Stimulated activated naive CD8-positive, alpha-beta T cell treated with anti-CD3 and anti-CD28 coated beads, Interleukin-15, amount 100 ng/mL, for 72 hours (primary cell): ENCODE measurements around the gene NKD1.
A peak's percentile ranks its signal among the peaks of the same experiment; 100 is the strongest.
"Not testable (repeated sequence)": the region's sequence is repeated elsewhere in the genome, so short reads cannot be mapped to it uniquely, and the experiment has no call there.

ENCODE experiments used
- ATAC-seq: fragments of 150-1000 bp; cut with Tn5 transposase; 2 replicates; pipeline ENCODE4 v1.10.0; 2021; ENCODE audit warnings: mild to moderate bottlenecking, moderate library complexity
- DNase-seq, 2 donors: peaks; one replicate each; pipeline ENCODE4 v3.0.0; 2021 to 2022
- H3K27ac Mint-ChIP-seq, 2 donors: one replicate each; pipeline ENCODE4 v1.8.0; 2022; ENCODE audit warnings: mild to moderate bottlenecking in 2 of 2, mixed read lengths in 2 of 2, moderate library complexity in 2 of 2
- H3K27me3 Mint-ChIP-seq: one replicate; pipeline ENCODE4 v1.8.0; 2022; ENCODE audit warnings: mixed read lengths
- H3K4me1 Mint-ChIP-seq: one replicate; pipeline ENCODE4 v1.8.0; 2022; ENCODE audit warnings: mild to moderate bottlenecking, mixed read lengths
- H3K4me3 Mint-ChIP-seq, 2 donors: one replicate each; pipeline ENCODE4 v1.8.0; 2022; ENCODE audit warnings: mild to moderate bottlenecking in 2 of 2, mixed read lengths in 2 of 2, moderate library complexity in 1 of 2
- H3K9me3 Mint-ChIP-seq, 2 donors: one replicate each; pipeline ENCODE4 v1.8.0; 2022; ENCODE audit warnings: mixed read lengths in 2 of 2

The NKD1 gene

GRCh38 chr16:50548125-50548908 is at the start of gene NKD1:
Gene NKD1 (plus strand): TSS chr16:50548396. CDS start chr16:50548554, 158 bp downstream.
- peak within 1 kb of the TSS; percentile 93 to 98 for H3K4me3 Mint-ChIP-seq
- H3K4me1 Mint-ChIP-seq = peaks cover 30% of the 10 kb centered on the region
- peak within 1 kb of the TSS; percentile 79 to 85 for H3K27ac Mint-ChIP-seq
- ATAC-seq (peak; percentile 85), DNase-seq (peak; percentile 62 to 69)
- H3K27me3 Mint-ChIP-seq = peaks cover 29% of the 10 kb centered on the region
- peaks cover 12 to 13% of the 10 kb centered on the region in 2 donors for H3K9me3 Mint-ChIP-seq

- H3K27me3 Mint-ChIP-seq = no peaks in the 10 kb centered on the region
- H3K9me3 Mint-ChIP-seq = peaks cover 0 to 7% of the 10 kb centered on the region in 2 donors
- no peak for DNase-seq
- no peak for ATAC-seq
- no peak overlapping the region for H3K4me3 Mint-ChIP-seq
- H3K27ac Mint-ChIP-seq = no peak overlapping the region
- H3K4me1 Mint-ChIP-seq = no peaks in the 10 kb centered on the region
Observed at GRCh38 chr16:50498431-50499155, 49.6 kb upstream of the NKD1 start.

GRCh38 chr16:50499254-50499653 is 48.9 kb upstream of the NKD1 start:
- no peak for DNase-seq
- no peaks in the 10 kb centered on the region for H3K4me1 Mint-ChIP-seq
- no peak overlapping the region for H3K27ac Mint-ChIP-seq
- ATAC-seq = no peak
- no peak overlapping the region for H3K4me3 Mint-ChIP-seq
- no peaks in the 10 kb centered on the region for H3K27me3 Mint-ChIP-seq
- H3K9me3 Mint-ChIP-seq = peaks cover 0 to 7% of the 10 kb centered on the region in 2 donors

GRCh38 chr16:50500171-50500874 is 47.9 kb upstream of the NKD1 start:
- ATAC-seq (no peak), DNase-seq (no peak)
- Mint-ChIP-seq H3K4me3 (no peak overlapping the region), H3K27ac (no peak overlapping the region), H3K9me3 (peaks cover 0 to 4% of the 10 kb centered on the region in 2 donors), H3K27me3 (no peaks in the 10 kb centered on the region), H3K4me1 (no peaks in the 10 kb centered on the region)

DNA sequence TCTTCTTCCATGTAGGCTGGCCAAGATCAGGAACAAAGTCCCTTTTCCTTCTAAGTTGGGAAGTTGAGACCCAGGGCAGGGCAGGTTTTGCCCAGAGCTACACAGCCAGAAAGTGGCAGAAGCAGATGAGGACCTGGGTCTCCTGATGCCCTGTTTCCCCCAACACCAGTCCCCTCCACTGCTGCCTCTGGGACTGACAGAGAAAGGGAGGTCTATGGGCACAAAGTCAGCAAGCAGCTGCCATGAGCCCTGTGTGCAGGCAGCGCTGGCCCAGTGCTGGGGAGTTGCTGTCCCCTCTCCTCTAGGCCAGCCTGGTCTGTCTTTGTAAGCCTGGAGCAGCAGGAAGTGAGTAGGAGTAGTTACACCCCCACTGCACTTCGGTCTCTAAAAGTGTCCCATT is 46.9 kb upstream of the NKD1 start:
- Mint-ChIP-seq H3K9me3 (no peaks in the 10 kb centered on the region), H3K27me3 (no peaks in the 10 kb centered on the region), H3K4me3 (no peak overlapping the region), H3K27ac (no peak overlapping the region), H3K4me1 (no peaks in the 10 kb centered on the region)
- ATAC-seq = no peak
- no peak for DNase-seq

DNA sequence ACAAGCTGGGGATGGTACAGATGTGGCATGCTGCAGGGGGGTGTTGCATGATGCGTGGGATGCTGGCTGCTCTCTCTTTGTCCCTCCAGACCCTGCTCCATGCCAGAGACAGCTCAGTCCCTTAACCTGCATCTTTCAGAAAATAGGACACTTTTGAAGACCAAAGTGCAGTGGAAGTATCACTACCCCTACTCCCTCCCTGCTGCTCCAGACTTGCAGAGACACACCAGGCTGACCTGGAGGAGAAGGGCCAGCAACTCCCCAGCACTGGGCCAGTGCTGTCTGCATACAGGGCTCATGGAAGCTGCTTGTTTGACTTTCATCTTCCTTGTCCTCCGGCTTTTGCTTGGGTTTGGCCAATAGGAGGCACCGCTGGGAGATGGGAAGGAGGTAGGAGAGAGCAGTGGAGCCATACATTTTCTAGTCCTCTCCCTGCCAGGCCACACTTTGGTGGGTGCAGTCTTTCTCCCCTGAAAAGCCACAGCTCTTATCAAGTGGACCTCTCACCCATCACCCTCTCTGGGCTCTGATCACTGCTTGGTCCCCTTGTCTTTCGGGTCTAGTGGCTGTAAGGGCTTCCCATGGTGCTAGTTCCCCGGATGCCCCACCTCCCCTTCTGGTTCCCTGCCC is 46.1 kb upstream of the NKD1 start:
- DNase-seq = no peak
- Mint-ChIP-seq H3K4me3 (no peak overlapping the region), H3K9me3 (no peaks in the 10 kb centered on the region), H3K27me3 (no peaks in the 10 kb centered on the region), H3K27ac (no peak overlapping the region), H3K4me1 (no peaks in the 10 kb centered on the region)
- ATAC-seq = no peak

- no peaks in the 10 kb centered on the region for H3K9me3 Mint-ChIP-seq
- no peak overlapping the region for H3K4me3 Mint-ChIP-seq
- no peak overlapping the region for H3K27ac Mint-ChIP-seq
- no peaks in the 10 kb centered on the region for H3K4me1 Mint-ChIP-seq
- DNase-seq (no peak), ATAC-seq (no peak)
- H3K27me3 Mint-ChIP-seq = no peaks in the 10 kb centered on the region
Observed at GRCh38 chr16:50502616-50503011, 45.6 kb upstream of the NKD1 start.

GRCh38 chr16:50503868-50504531 is 44.2 kb upstream of the NKD1 start:
- H3K27ac Mint-ChIP-seq = not testable (repeated sequence)

GRCh38 chr16:50505115-50505514 is 43.1 kb upstream of the NKD1 start:
- DNase-seq = no peak
- no peaks in the 10 kb centered on the region for H3K9me3 Mint-ChIP-seq
- no peaks in the 10 kb centered on the region for H3K27me3 Mint-ChIP-seq
- H3K27ac Mint-ChIP-seq = no peak overlapping the region
- no peak for ATAC-seq
- no peaks in the 10 kb centered on the region for H3K4me1 Mint-ChIP-seq
- H3K4me3 Mint-ChIP-seq = no peak overlapping the region

More at GRCh38 chr16:50503868-50504531, 44.2 kb upstream of the NKD1 start:
- not testable (repeated sequence) for ATAC-seq, H3K4me3 Mint-ChIP-seq, DNase-seq, H3K27me3 Mint-ChIP-seq, H3K9me3 Mint-ChIP-seq, H3K4me1 Mint-ChIP-seq

DNA sequence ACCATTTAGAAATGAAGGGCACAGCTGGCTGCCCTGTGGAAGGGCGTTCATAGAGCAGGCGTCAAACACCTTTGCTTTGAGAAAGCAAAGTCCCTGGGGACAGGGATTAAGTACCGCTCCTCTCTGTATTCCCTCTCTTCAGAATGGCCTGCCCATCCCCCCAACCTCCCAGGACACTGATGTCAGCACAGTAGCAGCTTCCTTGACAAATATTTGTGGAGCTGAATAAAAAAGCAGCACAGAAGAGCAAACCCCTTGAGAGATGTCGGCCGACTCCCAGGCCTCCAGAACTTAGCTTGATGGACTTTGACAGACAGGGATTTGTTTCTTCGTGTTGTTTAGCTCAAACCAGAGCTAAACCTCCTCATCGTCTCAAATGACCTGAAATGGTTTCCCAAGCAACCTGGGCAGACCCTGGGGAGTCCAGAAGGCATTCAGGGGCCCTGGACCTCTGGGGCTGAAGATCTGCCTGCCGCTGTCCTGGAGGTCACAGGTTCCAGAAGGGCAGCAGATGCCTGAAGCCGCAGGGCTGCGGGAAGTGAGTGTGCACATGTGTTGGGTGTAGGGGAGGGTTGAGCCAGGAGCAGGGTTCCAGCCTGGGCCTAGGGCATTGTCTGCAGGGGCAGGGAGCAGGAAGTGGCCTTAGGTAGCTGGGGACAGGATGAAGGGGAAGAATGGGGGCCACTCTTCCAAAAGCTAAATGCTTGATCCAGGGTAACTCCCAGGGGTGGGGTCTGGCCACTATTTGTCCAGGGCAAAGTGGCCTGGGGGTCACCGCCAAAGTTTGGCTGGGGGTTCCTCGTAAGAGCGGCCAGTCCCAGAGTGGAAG is 42.3 kb upstream of the NKD1 start:
- Mint-ChIP-seq H3K4me3 (no peak overlapping the region), H3K9me3 (no peaks in the 10 kb centered on the region), H3K27ac (no peak overlapping the region), H3K4me1 (no peaks in the 10 kb centered on the region), H3K27me3 (no peaks in the 10 kb centered on the region)
- ATAC-seq (no peak), DNase-seq (no peak)

DNA sequence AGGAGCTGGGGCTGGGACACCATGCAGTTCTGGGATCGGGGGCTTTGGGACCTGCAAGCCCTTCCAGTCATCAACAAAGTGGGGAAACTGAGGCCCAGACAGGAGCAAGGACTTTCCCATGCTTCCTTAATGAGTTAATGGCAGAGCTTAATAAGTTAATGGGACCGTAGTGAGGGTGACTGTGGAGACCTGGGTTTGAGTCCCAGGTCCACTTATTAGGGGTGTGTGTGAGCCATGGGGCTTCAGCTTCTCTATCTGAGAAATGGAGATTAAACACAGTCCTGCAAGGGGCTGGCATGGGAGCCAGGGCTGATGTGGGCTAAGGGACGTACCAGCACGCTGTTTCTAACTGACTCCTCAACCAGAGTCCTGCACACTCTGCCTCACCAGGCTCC is 41.7 kb upstream of the NKD1 start:
- ATAC-seq = no peak
- Mint-ChIP-seq H3K27me3 (no peaks in the 10 kb centered on the region), H3K4me1 (no peaks in the 10 kb centered on the region), H3K27ac (no peak overlapping the region), H3K9me3 (no peaks in the 10 kb centered on the region), H3K4me3 (no peak overlapping the region)
- DNase-seq = no peak

DNA sequence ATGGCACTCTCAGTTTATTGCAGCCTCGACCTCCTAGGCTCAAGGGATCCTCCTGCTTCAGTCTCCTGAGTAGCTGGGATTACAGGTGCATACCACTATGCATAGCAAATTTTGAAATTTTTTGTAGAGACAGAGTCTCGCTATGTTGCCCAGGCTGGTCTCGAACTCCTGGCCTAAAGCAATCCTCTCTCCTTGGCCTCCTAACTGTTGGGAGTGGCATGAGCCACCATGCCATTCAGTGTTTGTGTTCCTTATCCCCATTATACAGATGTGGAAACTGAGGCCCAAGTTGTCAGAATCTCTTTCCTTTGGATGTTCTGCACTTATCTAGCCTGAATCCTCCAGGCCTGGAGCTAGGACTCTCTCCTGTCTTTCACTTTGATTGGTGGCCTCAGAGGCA is 40.8 kb upstream of the NKD1 start:
- ATAC-seq (no peak), DNase-seq (no peak)
- Mint-ChIP-seq H3K27me3 (no peaks in the 10 kb centered on the region), H3K4me3 (no peak overlapping the region), H3K9me3 (no peaks in the 10 kb centered on the region), H3K27ac (no peak overlapping the region), H3K4me1 (no peaks in the 10 kb centered on the region)

DNA sequence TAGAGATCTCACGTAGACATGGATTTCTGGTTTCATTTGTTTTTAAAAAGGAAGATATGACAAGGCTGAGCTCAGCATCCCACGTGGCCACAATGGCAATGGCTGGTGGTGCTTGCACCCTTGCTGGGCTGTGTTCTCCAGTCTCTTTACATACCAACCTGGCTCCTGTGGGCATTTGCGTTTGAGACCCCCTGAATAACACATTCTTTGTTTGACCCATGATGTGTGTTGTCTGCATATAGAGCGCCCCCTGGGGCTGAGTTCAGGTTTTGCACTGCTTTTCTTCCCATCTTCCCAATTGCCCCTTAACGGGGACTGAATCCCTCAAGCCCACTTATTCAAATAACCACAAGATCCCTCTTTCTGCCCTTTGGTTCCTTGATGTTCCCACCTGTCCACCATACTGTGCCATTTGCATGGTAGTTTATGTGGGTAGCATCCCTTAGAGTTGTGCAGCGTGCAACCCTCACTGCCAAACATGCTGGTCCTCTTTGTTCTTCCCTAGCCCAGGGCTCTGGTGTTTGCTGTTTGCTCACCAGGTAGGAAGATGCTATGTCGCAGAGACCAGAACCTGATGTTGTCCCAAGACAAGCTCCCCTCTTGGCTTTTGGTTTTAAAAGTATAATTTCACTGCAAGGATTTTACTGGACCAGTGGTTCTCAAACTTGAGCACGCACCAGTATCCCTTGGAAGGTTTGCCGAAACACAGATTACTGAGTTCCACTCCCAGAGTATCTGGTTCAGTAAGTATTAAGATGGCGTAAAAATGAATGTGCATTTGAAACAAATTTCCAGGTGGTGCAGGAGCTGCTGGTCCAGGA is 38.5 kb upstream of the NKD1 start:
- Mint-ChIP-seq H3K4me1 (no peaks in the 10 kb centered on the region), H3K27ac (no peak overlapping the region), H3K27me3 (no peaks in the 10 kb centered on the region), H3K4me3 (no peak overlapping the region), H3K9me3 (no peaks in the 10 kb centered on the region)
- ATAC-seq (no peak), DNase-seq (peak; percentile 27 to 32)

- H3K27me3 Mint-ChIP-seq = no peaks in the 10 kb centered on the region
- no peak overlapping the region for H3K4me3 Mint-ChIP-seq
- H3K4me1 Mint-ChIP-seq = no peaks in the 10 kb centered on the region
- no peak for DNase-seq
- H3K9me3 Mint-ChIP-seq = peaks cover 17 to 20% of the 10 kb centered on the region in 2 donors
- ATAC-seq = no peak
- no peak overlapping the region for H3K27ac Mint-ChIP-seq
Observed at GRCh38 chr16:50515218-50515617, 33.0 kb upstream of the NKD1 start.
